Activated CD4-positive, alpha-beta T cell treated with anti-CD3 and anti-CD28 coated beads, Interleukin-2, amount 10 ng/mL, durations not matched to agents 7 days and 5 days (primary cell): ENCODE results near the gene TCF3. TPM values are rescaled to one million over a fixed set of nuclear protein-coding genes. Genes with fewer than 3 reads are reported as not detected.

Experiments used
- CTCF ChIA-PET: fragments of 350-600 bp; sonication (Branson Sonifier 250); formaldehyde crosslinking; loops from one replicate; lab custom pipeline; 2021; ENCODE audit warnings: antibody characterized with exemption; lab: Charles Lee
- POLR2A ChIA-PET: fragments of 350-600 bp; sonication (Branson Sonifier 250); formaldehyde crosslinking; loops from one replicate; lab custom pipeline; 2021; ENCODE audit warnings: antibody characterized with exemption; lab: Charles Lee
- DNase-seq: peaks from one replicate; pipeline ENCODE4 v3.0.0-alpha.2; 2020
- H3K27ac Mint-ChIP-seq: one replicate; pipeline ENCODE4 v1.8.0; 2021; ENCODE audit warnings: mild to moderate bottlenecking, moderate library complexity, mixed read lengths
- H3K27me3 Mint-ChIP-seq: one replicate; pipeline ENCODE4 v1.8.0; 2021; ENCODE audit warnings: mixed read lengths
- H3K36me3 Mint-ChIP-seq: one replicate; pipeline ENCODE4 v1.8.0; 2021; ENCODE audit warnings: low read depth, mixed read lengths
- H3K4me1 Mint-ChIP-seq: one replicate; pipeline ENCODE4 v1.8.0; 2021; ENCODE audit warnings: mixed read lengths
- H3K4me3 Mint-ChIP-seq: one replicate; pipeline ENCODE4 v1.8.0; 2021; ENCODE audit warnings: mild to moderate bottlenecking, moderate library complexity, mixed read lengths
- H3K9me3 Mint-ChIP-seq: one replicate; pipeline ENCODE4 v1.8.0; 2021; ENCODE audit warnings: mixed read lengths
- total RNA-seq, 2 experiments: library from RNA; stranded (reverse); gene quantifications; one replicate each; pipeline ENCODE4 v1.2.3, GENCODE V29; 2021

The TCF3 gene
- total RNA-seq, 2 experiments from 2014 or later = 84.5 to 85.9 TPM

- peaks cover 17% of the 10 kb centered on the region for H3K4me1 Mint-ChIP-seq
- CTCF ChIA-PET = interaction anchor here (1.1 to 1.4 kb wide), 4 partner anchors 16 to 42 kb away, joined by 3 to 7 read pairs (median 6); no protein-coding TSS in a partner anchor
- peaks cover 6% of the 10 kb centered on the region for H3K36me3 Mint-ChIP-seq
- no peak overlapping the region for H3K4me3 Mint-ChIP-seq
- POLR2A ChIA-PET = no interaction called here
- no peak for DNase-seq
- H3K9me3 Mint-ChIP-seq = no peaks in the 10 kb centered on the region
- no peaks in the 10 kb centered on the region for H3K27me3 Mint-ChIP-seq
- H3K27ac Mint-ChIP-seq = no peak overlapping the region
Measured at GRCh38 chr19:1587872-1588271, 64.5 kb downstream of the TCF3 start.

DNA sequence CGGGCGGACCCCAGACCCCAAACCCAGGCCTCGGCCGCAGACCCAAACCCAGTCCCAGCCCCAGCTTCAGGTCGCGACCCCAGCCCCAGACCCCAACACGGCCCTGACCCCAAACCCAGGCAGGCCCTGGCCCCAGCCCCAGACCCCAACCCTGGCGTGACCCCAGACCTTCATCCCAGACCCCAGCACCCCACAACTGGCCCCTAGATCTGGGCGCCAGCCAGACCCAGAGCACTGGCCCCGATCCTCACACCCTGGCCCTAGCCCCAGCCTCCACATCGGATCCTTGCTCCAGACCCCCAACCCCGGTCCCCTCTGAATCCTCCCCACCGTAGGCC lies 67.2 kb downstream of the TCF3 start:
- Mint-ChIP-seq H3K9me3 (no peaks in the 10 kb centered on the region), H3K4me1 (peaks cover 5% of the 10 kb centered on the region), H3K36me3 (peaks cover 9% of the 10 kb centered on the region), H3K4me3 (no peak overlapping the region), H3K27me3 (no peaks in the 10 kb centered on the region), H3K27ac (no peak overlapping the region)
- POLR2A ChIA-PET = no interaction called here
- CTCF ChIA-PET = interaction anchor here (1.3 kb wide), 1 partner anchor 8 kb away, joined by 3 read pairs; no protein-coding TSS in a partner anchor
- DNase-seq = no peak

DNA sequence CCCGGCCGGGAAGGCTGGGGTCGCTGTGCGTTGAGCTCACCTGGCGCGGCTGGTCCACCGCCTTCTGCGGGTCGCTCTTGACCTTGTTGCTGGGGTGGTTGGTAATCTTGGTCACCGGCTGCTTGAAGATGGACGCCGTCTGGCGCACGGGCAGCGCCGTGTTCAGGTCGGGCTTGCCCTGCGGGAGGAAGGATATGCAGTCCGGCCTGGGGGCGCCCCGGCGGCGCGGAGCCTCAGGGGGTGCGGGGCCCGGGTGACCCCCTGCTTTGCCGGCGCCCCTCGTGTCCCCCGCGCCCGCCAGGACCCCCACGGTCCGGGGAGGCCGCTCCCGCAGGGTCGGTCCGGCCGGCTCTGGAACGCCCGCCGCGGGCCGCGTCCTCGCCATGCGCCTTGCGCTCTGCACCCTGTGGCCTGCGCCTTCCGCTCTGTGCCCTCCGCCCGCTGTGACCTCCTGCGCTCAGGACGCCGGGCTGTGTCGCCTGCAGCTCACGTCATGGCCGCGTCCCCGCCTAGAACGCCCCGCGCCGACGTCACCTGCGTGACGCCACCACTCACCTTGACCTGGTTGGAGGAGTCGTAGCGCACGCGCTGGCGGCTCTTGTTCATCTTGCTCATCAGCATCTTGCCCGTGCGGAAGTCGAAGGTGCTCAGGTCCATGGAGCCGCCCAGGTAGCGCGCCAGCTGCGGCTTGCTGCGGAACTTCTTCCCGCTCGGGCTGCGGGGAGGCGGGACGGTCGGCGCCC lies 67.7 kb downstream of the TCF3 start:
- Mint-ChIP-seq H3K36me3 (peaks cover 9% of the 10 kb centered on the region), H3K4me3 (no peak overlapping the region), H3K27me3 (no peaks in the 10 kb centered on the region), H3K9me3 (no peaks in the 10 kb centered on the region), H3K4me1 (peaks cover 1% of the 10 kb centered on the region), H3K27ac (no peak overlapping the region)
- ChIA-PET POLR2A (no interaction called here), CTCF (interaction anchor here (1.3 kb wide), 1 partner anchor 8 kb away, joined by 3 read pairs; no protein-coding TSS in a partner anchor)
- no peak for DNase-seq

DNA sequence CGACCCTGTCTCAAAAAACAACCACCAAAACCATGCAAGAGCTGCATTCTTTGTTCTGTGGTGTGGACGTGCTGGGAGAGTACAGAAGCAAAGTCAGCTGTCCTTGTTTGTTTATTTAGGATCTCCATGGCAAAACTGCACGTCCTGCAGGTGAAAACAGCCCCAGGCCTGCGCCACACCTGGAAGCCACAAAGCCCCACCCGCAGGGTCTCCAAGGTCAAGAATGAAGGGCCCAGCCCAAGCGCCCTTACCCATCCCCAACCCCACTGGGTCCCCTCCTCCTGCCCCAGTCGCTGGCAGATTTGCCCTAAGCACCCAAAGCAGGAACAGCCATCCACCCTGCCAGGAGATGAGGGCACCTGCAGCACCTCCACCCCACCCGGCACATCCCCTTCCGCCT lies 70.2 kb downstream of the TCF3 start:
- Mint-ChIP-seq H3K4me1 (no peaks in the 10 kb centered on the region), H3K9me3 (no peaks in the 10 kb centered on the region), H3K27ac (no peak overlapping the region), H3K27me3 (no peaks in the 10 kb centered on the region), H3K36me3 (peaks cover 12% of the 10 kb centered on the region), H3K4me3 (no peak overlapping the region)
- ChIA-PET CTCF (interaction anchor here (1.1 kb wide), 1 partner anchor 11 kb away, joined by 5 read pairs; no protein-coding TSS in a partner anchor), POLR2A (no interaction called here)
- no peak for DNase-seq

DNA sequence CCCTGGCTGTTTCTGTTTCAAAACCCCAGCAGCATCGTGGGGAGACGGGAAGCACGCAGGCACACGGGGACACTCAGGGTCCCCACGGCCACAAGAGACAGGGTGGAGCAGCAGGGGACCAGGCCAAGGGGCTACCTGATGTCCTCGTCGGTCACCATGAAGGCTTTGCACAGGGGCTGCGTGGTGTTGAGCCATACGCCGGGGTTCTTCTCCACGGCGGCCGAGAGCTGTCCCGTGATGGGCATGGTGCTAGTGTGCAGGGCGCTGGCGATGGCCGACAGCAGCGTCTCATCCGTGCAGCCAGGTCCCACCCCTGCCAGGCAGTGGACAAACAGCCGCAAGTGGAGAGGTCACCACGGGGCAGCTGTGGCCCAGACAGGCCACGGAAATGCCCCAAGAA lies 71.5 kb downstream of the TCF3 start:
- H3K27ac Mint-ChIP-seq = no peak overlapping the region
- no peak overlapping the region for H3K4me3 Mint-ChIP-seq
- ChIA-PET CTCF (interaction anchor here (0.6 to 0.7 kb wide), 2 partner anchors 36 to 95 kb away, joined by 3 read pairs; no protein-coding TSS in a partner anchor), POLR2A (no interaction called here)
- DNase-seq = no peak
- H3K9me3 Mint-ChIP-seq = no peaks in the 10 kb centered on the region
- H3K27me3 Mint-ChIP-seq = no peaks in the 10 kb centered on the region
- no peaks in the 10 kb centered on the region for H3K4me1 Mint-ChIP-seq
- peaks cover 11% of the 10 kb centered on the region for H3K36me3 Mint-ChIP-seq

GRCh38 chr19:1580382-1580781 lies 72.0 kb downstream of the TCF3 start:
- Mint-ChIP-seq H3K36me3 (peaks cover 10% of the 10 kb centered on the region), H3K27ac (no peak overlapping the region), H3K4me3 (no peak overlapping the region), H3K9me3 (no peaks in the 10 kb centered on the region), H3K4me1 (no peaks in the 10 kb centered on the region), H3K27me3 (no peaks in the 10 kb centered on the region)
- DNase-seq = no peak
- CTCF ChIA-PET = no interaction called here
- POLR2A ChIA-PET = no interaction called here

DNA sequence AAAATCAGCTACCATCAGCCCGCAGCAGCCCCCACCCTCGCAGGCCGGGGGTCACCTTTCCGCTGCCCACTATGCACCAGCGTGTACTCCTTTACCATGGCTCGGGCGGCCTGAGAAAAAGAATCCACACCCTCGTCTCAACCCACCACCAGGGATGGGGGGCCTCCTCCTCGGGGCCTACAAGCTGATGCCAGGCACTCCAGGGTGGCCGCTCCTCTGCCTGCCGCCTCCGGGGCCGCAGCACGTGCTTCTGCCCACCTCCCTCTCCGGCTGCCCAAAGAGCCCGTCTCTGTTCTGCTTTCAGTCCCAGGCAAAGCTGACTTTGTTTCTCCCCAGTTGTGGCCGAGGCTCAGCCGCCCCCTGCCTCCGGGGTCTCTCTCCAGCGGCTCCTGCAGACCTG lies 73.2 kb downstream of the TCF3 start:
- Mint-ChIP-seq H3K4me1 (no peaks in the 10 kb centered on the region), H3K27ac (no peak overlapping the region), H3K9me3 (no peaks in the 10 kb centered on the region), H3K4me3 (no peak overlapping the region), H3K36me3 (peaks cover 6% of the 10 kb centered on the region), H3K27me3 (no peaks in the 10 kb centered on the region)
- ChIA-PET POLR2A (no interaction called here), CTCF (interaction anchor here (0.6 to 1.0 kb wide), 2 partner anchors 23 to 45 kb away, joined by 3 read pairs; no protein-coding TSS in a partner anchor)
- DNase-seq = no peak

DNA sequence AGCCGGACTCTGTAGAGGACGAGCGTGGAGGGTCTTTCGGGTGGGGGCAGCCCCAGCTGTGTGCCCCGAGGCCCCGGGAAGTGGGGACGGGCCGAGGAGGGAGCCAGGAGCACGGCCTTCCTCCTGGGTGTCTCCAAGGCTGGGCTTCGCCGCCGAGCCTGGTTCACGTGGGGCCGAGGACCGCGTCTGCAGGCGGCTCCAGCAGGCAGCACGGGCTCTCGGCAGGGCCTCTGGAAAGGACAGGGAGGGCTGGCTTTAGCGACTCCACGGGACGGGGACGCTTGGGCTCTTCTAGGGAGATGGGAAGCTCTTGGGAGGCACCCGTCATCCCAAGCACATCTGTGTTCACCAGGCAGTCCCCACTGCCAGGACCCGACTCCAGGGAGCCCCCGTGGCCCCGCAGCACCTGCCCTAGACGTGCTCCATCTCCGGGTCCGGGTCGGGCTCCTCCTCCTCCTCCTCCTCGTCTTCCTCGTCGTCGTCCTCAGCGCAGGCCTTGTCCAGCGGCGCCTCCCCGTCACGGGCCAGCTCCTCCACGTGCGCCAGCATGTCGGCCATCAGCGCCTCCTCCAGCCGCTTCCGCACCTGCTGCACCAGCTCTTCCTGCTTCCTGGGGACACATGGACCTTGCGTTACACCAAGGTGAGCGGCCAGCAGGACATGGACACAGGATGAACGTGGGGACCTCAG lies 74.3 kb downstream of the TCF3 start:
- no peaks in the 10 kb centered on the region for H3K27me3 Mint-ChIP-seq
- no peaks in the 10 kb centered on the region for H3K9me3 Mint-ChIP-seq
- H3K36me3 Mint-ChIP-seq = peaks cover 6% of the 10 kb centered on the region
- no peak overlapping the region for H3K27ac Mint-ChIP-seq
- ChIA-PET POLR2A (no interaction called here), CTCF (interaction anchor here (1.0 kb wide), 1 partner anchor 24 kb away, joined by 3 read pairs; no protein-coding TSS in a partner anchor)
- DNase-seq = no peak
- H3K4me3 Mint-ChIP-seq = no peak overlapping the region
- H3K4me1 Mint-ChIP-seq = no peaks in the 10 kb centered on the region

GRCh38 chr19:1577090-1577928 lies 75.1 kb downstream of the TCF3 start:
- no peaks in the 10 kb centered on the region for H3K4me1 Mint-ChIP-seq
- CTCF ChIA-PET = no interaction called here

DNA sequence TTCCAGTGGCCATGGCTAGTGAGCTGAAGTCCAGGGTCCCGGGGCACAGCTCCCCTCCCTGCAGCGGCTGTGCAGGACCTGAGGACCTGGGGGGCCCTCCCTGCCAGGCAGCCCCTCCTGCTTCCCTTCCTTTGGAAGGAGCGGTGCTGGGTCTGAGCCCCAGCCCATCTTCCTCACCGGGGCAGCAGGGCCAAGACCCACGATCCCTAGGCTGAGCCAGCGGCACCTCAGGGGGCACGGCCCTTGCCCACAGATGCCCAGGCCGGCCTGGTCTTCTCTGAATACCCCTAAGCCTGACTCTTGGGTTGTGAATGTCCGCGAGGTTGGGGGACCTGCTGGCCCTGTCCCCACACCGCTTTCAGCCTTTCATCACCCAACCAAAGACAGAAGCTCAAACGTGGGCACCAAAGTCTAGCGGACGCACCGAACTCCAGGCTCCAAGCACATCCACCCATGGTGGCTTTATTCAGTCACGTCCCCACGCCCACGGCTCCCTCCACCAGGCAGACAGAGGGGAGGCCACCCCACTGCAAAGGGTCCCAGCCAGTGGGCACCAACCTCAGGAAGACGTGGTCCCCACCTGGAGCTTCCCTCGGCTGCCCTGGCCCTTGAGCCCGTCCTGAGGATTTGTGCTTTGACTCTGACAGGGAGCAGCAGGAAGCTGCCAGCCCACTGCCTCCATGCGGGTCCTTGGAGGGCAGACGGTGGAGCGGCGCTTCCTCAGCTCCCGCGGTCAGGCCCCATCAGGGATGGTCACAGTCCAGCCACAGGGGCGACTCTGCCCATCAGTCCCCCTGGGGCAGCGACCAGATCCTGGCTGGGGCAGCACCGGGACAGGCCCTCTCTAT lies 75.9 kb downstream of the TCF3 start:
- Mint-ChIP-seq H3K4me1 (no peaks in the 10 kb centered on the region), H3K27me3 (no peaks in the 10 kb centered on the region), H3K9me3 (no peaks in the 10 kb centered on the region), H3K4me3 (no peak overlapping the region), H3K36me3 (peaks cover 6% of the 10 kb centered on the region), H3K27ac (no peak overlapping the region)
- no peak for DNase-seq
- CTCF ChIA-PET = no interaction called here
- POLR2A ChIA-PET = no interaction called here

More at GRCh38 chr19:1577090-1577928, 75.1 kb downstream of the TCF3 start:
- POLR2A ChIA-PET = no interaction called here
- Mint-ChIP-seq H3K36me3 (peaks cover 6% of the 10 kb centered on the region), H3K4me3 (no peak overlapping the region), H3K27ac (no peak overlapping the region), H3K9me3 (no peaks in the 10 kb centered on the region), H3K27me3 (no peaks in the 10 kb centered on the region)
- DNase-seq = no peak

- DNase-seq = no peak
- peaks cover 3% of the 10 kb centered on the region for H3K36me3 Mint-ChIP-seq
- H3K27ac Mint-ChIP-seq = no peak overlapping the region
- ChIA-PET POLR2A (interaction anchor here (0.6 kb wide), 1 partner anchor 92 kb away, joined by 3 read pairs; no protein-coding TSS in a partner anchor), CTCF (interaction anchor here (0.6 kb wide), 1 partner anchor 893 kb away, joined by 3 read pairs; no protein-coding TSS in a partner anchor)
- no peak overlapping the region for H3K4me3 Mint-ChIP-seq
- no peaks in the 10 kb centered on the region for H3K4me1 Mint-ChIP-seq
- H3K27me3 Mint-ChIP-seq = no peaks in the 10 kb centered on the region
- H3K9me3 Mint-ChIP-seq = no peaks in the 10 kb centered on the region
Measured at GRCh38 chr19:1575323-1576241, 76.8 kb downstream of the TCF3 start.
